Measurements from ENCODE around the gene CACNB1. TPM values are rescaled to one million over a fixed set of nuclear protein-coding genes. Genes with fewer than 3 reads are reported as not detected.

Gene CACNB1
- total and polyA plus RNA-seq, 2 experiments from 2014 or later: 27.6 to 41.6 TPM

DNA sequence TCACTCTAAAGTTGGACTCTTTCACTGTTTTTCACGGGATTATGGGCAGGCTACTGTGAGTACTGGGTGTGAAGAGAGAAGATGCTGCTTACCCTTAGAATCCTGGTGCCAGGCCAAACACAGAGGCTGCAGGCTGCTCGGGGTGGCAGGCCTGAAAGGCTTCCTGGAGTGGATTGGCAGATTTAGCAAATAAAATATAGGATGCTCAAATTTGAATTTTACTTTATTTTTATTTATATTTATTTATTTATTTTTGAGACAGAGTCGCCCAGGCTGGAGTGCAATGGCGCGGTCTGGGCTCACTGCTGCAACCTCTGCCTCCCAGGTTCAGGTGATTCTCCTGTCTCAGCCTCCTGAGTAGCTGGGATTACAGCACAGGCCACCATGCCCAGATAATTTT lies 43.2 kb upstream of the CACNB1 start:
- Histone ChIP-seq H3K36me3 (no peaks in the 10 kb centered on the region), H3K9me3 (ENCODE audit: low read depth) (no peaks in the 10 kb centered on the region), H3K4me3 (no peak overlapping the region), H3K27ac (no peak overlapping the region), H3K4me1 (ENCODE audit: low read depth) (no peaks in the 10 kb centered on the region), H3K27me3 (no peaks in the 10 kb centered on the region)
- no peak for DNase-seq (ENCODE audit: low read depth in 1 of 2, low spot score in 1 of 2)
- TF ChIP-seq, protein P1, sequence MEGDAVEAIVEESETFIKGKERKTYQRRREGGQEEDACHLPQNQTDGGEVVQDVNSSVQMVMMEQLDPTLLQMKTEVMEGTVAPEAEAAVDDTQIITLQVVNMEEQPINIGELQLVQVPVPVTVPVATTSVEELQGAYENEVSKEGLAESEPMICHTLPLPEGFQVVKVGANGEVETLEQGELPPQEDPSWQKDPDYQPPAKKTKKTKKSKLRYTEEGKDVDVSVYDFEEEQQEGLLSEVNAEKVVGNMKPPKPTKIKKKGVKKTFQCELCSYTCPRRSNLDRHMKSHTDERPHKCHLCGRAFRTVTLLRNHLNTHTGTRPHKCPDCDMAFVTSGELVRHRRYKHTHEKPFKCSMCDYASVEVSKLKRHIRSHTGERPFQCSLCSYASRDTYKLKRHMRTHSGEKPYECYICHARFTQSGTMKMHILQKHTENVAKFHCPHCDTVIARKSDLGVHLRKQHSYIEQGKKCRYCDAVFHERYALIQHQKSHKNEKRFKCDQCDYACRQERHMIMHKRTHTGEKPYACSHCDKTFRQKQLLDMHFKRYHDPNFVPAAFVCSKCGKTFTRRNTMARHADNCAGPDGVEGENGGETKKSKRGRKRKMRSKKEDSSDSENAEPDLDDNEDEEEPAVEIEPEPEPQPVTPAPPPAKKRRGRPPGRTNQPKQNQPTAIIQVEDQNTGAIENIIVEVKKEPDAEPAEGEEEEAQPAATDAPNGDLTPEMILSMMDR (IDR thresholded peaks at IDR 0.05; ENCODE audit: low read depth, low read length): no peak

DNA sequence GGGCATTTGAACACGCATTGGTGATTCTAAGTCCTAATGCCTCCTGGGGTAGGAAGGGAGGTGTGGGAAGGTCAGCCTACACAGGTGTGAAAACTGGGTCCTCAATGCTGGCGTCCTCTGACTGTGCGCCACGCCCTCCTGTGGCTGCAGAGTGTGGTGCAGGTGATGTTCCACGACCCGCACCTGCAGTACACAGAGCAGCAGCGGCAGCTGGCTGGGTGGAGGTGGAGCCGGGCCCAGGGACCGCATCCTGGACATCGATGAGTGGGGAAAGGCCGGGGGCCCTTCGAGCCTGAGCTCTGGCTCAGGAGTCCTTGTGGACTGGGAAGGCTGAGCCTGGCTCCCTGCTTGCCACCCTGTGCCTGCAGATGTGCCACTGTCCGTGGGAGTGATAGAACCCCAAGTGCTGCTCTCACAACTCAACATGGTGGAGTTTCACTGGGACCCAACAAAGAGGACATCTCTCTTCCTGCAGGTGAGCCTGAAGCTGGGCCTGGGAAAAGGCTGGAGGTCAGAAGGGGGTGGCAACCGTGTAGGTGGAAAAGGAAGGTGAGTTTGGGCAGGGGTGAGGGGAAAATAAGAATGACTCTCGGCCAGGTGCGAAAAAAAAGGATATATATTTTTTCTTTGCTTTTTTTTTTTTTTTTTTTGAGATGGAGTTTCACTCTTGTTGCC lies 42.3 kb upstream of the CACNB1 start:
- no peaks in the 10 kb centered on the region for H3K27me3 ChIP-seq
- no peak overlapping the region for H3K27ac ChIP-seq
- TF ChIP-seq, protein P1 (IDR thresholded peaks at IDR 0.05; ENCODE audit: low read depth, low read length): peak; percentile 53
- DNase-seq (ENCODE audit: low read depth in 1 of 2, low spot score in 1 of 2): peak in 1 of 2 donors; percentile 67
- H3K9me3 ChIP-seq (ENCODE audit: low read depth): no peaks in the 10 kb centered on the region
- H3K36me3 ChIP-seq: no peaks in the 10 kb centered on the region
- H3K4me3 ChIP-seq: no peak overlapping the region
- H3K4me1 ChIP-seq (ENCODE audit: low read depth): no peaks in the 10 kb centered on the region

DNA sequence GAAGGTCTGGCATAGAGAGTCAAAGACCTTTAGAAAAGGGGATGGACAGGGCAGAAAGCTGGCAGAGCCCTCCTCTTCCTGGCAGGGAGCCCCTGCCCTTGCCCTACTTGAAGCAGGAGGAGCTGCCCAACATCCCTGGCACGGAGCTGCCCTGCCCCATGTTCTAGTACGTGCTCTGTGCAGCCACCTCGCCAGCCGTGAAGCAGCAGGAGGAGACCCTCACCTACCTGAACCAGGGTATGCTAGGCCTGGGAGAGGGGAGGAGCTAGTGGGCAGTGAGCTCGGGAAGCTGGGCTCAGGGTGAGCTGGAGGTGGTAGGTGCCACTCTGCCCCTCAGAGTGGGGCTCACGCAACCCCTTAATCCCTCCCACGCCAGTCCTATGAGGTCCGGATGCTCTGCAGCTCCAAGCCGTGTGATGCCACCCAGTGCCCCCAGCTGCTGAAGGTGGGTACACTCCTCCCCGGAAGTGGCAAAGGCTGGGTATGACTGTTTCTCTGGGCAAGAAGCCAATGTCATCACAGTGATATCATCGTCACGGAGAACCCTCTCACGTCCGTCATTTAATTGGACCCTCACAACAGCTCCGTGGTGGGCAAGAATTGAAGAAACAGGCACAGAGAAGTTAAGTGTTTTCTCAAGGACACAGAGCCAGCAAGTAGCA lies 41.0 kb upstream of the CACNB1 start:
- Histone ChIP-seq H3K4me1 (ENCODE audit: low read depth) (no peaks in the 10 kb centered on the region), H3K27ac (no peak overlapping the region), H3K36me3 (no peaks in the 10 kb centered on the region), H3K9me3 (ENCODE audit: low read depth) (no peaks in the 10 kb centered on the region), H3K4me3 (no peak overlapping the region), H3K27me3 (no peaks in the 10 kb centered on the region)
- no peak for DNase-seq (ENCODE audit: low read depth in 1 of 2, low spot score in 1 of 2)
- TF ChIP-seq, protein P1 (IDR thresholded peaks at IDR 0.05; ENCODE audit: low read depth, low read length): no peak

DNA sequence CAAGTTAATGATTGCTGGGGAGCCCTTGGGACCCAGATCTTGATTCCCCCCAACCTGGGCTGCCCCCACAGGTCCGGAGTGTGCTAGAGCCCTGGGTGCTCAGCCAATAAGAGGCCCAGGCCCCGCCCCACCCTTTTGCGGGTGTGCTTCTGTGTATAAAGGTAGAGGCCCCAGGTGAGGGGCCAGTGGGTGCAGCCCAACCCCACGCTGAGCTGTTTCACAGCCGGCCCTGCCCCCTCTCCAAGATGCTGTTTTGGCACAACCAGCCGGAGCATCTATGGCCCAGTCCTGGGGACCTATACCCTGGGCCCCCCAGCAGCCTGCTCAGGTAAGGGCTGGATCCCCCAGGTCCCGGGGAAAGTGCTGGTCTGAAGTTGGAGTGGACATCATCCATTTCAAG lies 40.1 kb upstream of the CACNB1 start:
- H3K27me3 ChIP-seq: no peaks in the 10 kb centered on the region
- no peak overlapping the region for H3K27ac ChIP-seq

DNA sequence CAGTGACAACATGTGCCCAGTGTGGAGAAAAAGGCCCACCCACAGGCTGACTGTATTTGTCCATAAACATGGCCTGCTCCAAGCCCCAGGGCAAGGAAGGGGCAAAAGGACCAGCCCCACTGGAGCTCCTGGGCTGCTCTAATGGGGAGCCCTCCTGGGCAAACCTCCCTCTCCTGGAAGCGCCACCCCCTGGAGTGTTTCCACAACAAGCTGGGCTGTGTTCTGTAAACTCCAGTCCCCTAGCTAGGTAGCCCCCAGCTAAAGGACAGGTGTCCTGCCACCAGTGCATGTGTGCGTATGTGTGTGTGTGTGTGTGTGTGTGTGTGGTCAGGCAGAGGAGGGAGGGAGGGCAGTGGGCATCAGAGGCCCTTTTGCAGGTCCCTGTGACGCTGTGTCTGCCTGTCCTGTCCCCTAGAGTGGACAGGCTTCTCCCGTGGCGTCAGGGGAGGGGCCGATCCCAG lies 39.5 kb upstream of the CACNB1 start:
- no peak overlapping the region for H3K27ac ChIP-seq
- no peaks in the 10 kb centered on the region for H3K9me3 ChIP-seq (ENCODE audit: low read depth)
- no peaks in the 10 kb centered on the region for H3K4me1 ChIP-seq (ENCODE audit: low read depth)
- TF ChIP-seq, protein P1 (IDR thresholded peaks at IDR 0.05; ENCODE audit: low read depth, low read length): no peak
- DNase-seq (ENCODE audit: low read depth in 1 of 2, low spot score in 1 of 2): no peak
- no peak overlapping the region for H3K4me3 ChIP-seq
- no peaks in the 10 kb centered on the region for H3K36me3 ChIP-seq
- no peaks in the 10 kb centered on the region for H3K27me3 ChIP-seq

More for the DNA sequence above, 40.1 kb upstream of the CACNB1 start:
- Histone ChIP-seq H3K4me1 (ENCODE audit: low read depth) (no peaks in the 10 kb centered on the region), H3K4me3 (no peak overlapping the region), H3K36me3 (no peaks in the 10 kb centered on the region), H3K9me3 (ENCODE audit: low read depth) (no peaks in the 10 kb centered on the region)
- TF ChIP-seq, protein P1 (IDR thresholded peaks at IDR 0.05; ENCODE audit: low read depth, low read length): no peak
- DNase-seq (ENCODE audit: low read depth in 1 of 2, low spot score in 1 of 2): no peak
